Endothelial cell of umbilical vein (primary cell): ENCODE data around the gene CACNG4. TPM values are rescaled to one million over a fixed set of nuclear protein-coding genes. Genes with fewer than 3 reads are reported as not detected.

Experiments
- BruUV-seq: library from RNA; stranded (reverse); fragments of 400-500 nt; replicated peaks from 2 replicates; lab custom pipeline; 2021; lab: Mats Ljungman, UMichigan
- CTCF ChIA-PET: fragments of 300-600, 350-600 bp; sonication (Branson Sonifier 250); formaldehyde crosslinking; loops from one replicate; lab custom pipeline; 2021; ENCODE audit warnings: antibody characterized with exemption, inconsistent platforms; lab: Charles Lee
- POLR2A ChIA-PET: fragments of 300-600, 350-600 bp; sonication (Branson Sonifier 250); formaldehyde crosslinking; loops from one replicate; lab custom pipeline; 2021; ENCODE audit warnings: antibody characterized with exemption, inconsistent platforms; lab: Charles Lee
- DNase-seq: peaks from one replicate; pipeline ENCODE4 v3.0.0-alpha.2; 2011; ENCODE audit warnings: low read depth, low spot score
- FAIRE-seq: peaks from 2 replicates; lab custom pipeline; 2011; peaks lifted over from hg19 to GRCh38; lab: Jason Lieb, UNC
- H2AFZ ChIP-seq: 2 replicates; pipeline ENCODE4 v1.6.0; 2012; ENCODE audit warnings: low read depth, low read length, control low read depth, inconsistent platforms
- H3K27ac ChIP-seq: 2 replicates; pipeline ENCODE4 v1.5.1; 2011; ENCODE audit warnings: low read depth, mild to moderate bottlenecking, control low read depth, low read length, moderate library complexity; ENCODE audit not compliant: insufficient read depth
- H3K27me3 ChIP-seq, 2 experiments: 2 replicates each; pipeline versions ENCODE4 v1.6.0 to v1.6.1; 2011; ENCODE audit warnings: low read length in 2 of 2, mixed read lengths in 1 of 2; ENCODE audit not compliant: control insufficient read depth in 2 of 2, insufficient read depth in 2 of 2
- H3K36me3 ChIP-seq, 2 experiments: 2 replicates in 1 of 2; 3 replicates in 1 of 2; pipeline ENCODE4 v1.5.1; 2011; ENCODE audit warnings: low read length in 2 of 2, mild to moderate bottlenecking in 1 of 2, moderate library complexity in 1 of 2; ENCODE audit not compliant: control insufficient read depth in 2 of 2, insufficient read depth in 2 of 2; ENCODE audit errors: extremely low read depth in 1 of 2
- H3K4me1 ChIP-seq: 3 replicates; pipeline ENCODE4 v1.5.1; 2011; ENCODE audit warnings: mild to moderate bottlenecking, low read length; ENCODE audit not compliant: control insufficient read depth, insufficient read depth; ENCODE audit errors: extremely low read depth
- H3K4me2 ChIP-seq: 2 replicates; pipeline ENCODE4 v1.6.1; 2011; ENCODE audit warnings: low read length, control low read depth, mixed read lengths; ENCODE audit not compliant: insufficient read depth
- H3K4me3 ChIP-seq, 3 experiments: fragments of 200-600 bp in 1 of 3; sonication (generic), shearing (Covaris generic) in 1 of 3; replicated peaks in 1 of 3; 2 replicates each; pipeline ENCODE4 v1.5.1; 2011 to 2016; ENCODE audit warnings: control low read depth in 3 of 3, low read length in 3 of 3, mild to moderate bottlenecking in 2 of 3, inconsistent platforms in 1 of 3, low read depth in 1 of 3, moderate library complexity in 1 of 3; ENCODE audit not compliant: insufficient read depth in 1 of 3
- H3K79me2 ChIP-seq: 2 replicates; pipeline ENCODE4 v1.6.0; 2012; ENCODE audit warnings: low read length, inconsistent platforms; ENCODE audit not compliant: control insufficient read depth, insufficient read depth
- H3K9ac ChIP-seq: replicated peaks from 2 replicates; pipeline ENCODE3; 2011; ENCODE audit warnings: low read length, control low read depth; ENCODE audit not compliant: insufficient read depth; ENCODE audit errors: extremely low read depth
- H3K9me1 ChIP-seq: replicated peaks from 3 replicates; pipeline ENCODE4 v1.6.0; 2011; ENCODE audit warnings: mild to moderate bottlenecking, low read length; ENCODE audit not compliant: control insufficient read depth, insufficient read depth; ENCODE audit errors: extremely low read depth
- H3K9me3 ChIP-seq: replicated peaks from 2 replicates; pipeline ENCODE4 v1.5.1; 2012; ENCODE audit warnings: low read length, inconsistent platforms; ENCODE audit not compliant: control insufficient read depth, insufficient read depth
- H4K20me1 ChIP-seq: replicated peaks from 2 replicates; pipeline ENCODE3; 2011; ENCODE audit warnings: mild to moderate bottlenecking, low read length; ENCODE audit not compliant: control insufficient read depth, insufficient read depth; ENCODE audit errors: extremely low read depth
- CTCF ChIP-seq, 2 donors: IDR thresholded peaks; 1 replicate in 1 of 2; 2 replicates in 1 of 2; pipeline ENCODE4 v1.5.1; 2011; ENCODE audit warnings: low read length in 2 of 2, mild to moderate bottlenecking in 2 of 2, moderate library complexity in 2 of 2, control low read depth in 1 of 2, inconsistent platforms in 1 of 2, low read depth in 1 of 2; ENCODE audit not compliant: insufficient read depth in 1 of 2; ENCODE audit errors: extremely low read depth in 1 of 2
- EZH2 ChIP-seq: IDR thresholded peaks from 2 replicates; pipeline ENCODE4 v1.6.1; 2012; ENCODE audit warnings: borderline replicate concordance, low read depth, mild to moderate bottlenecking, moderate library complexity, low read length, inconsistent platforms; ENCODE audit not compliant: severe bottlenecking
- FOS ChIP-seq: IDR thresholded peaks from 2 replicates; pipeline ENCODE4 v1.6.1; 2011; ENCODE audit warnings: mild to moderate bottlenecking, low read length, moderate library complexity, borderline replicate concordance; ENCODE audit not compliant: insufficient read depth
- GATA2 ChIP-seq: IDR thresholded peaks from 2 replicates; pipeline ENCODE4 v1.7.0; 2011; ENCODE audit warnings: low read depth, mild to moderate bottlenecking, moderate library complexity, mixed read lengths, low read length; ENCODE audit not compliant: insufficient read length, insufficient read depth
- JUN ChIP-seq: IDR thresholded peaks from 2 replicates; pipeline ENCODE4 v1.6.1; 2011; ENCODE audit warnings: borderline replicate concordance, low read depth; ENCODE audit not compliant: insufficient read length, insufficient read depth
- MYC ChIP-seq: IDR thresholded peaks from one replicate; pipeline ENCODE4 v1.6.1; 2011; ENCODE audit warnings: mild to moderate bottlenecking, low read depth, low read length
- POLR2A ChIP-seq: IDR thresholded peaks from 2 replicates; pipeline ENCODE4 v1.6.1; 2012; ENCODE audit warnings: low read depth, mild to moderate bottlenecking, control low read depth, low read length
- POLR2AphosphoS5 ChIP-seq: IDR thresholded peaks from 2 replicates; pipeline ENCODE4 v1.6.1; 2012; ENCODE audit warnings: low read depth, mild to moderate bottlenecking, control low read depth, low read length, moderate library complexity; ENCODE audit not compliant: insufficient read depth
- dilution Hi-C: fragments of 300-500 bp; cut with MboI; formaldehyde crosslinking; loops from one replicate; pipeline ENCODE4 v1.15.0; 2019; ENCODE audit warnings: low sequenced_read_pairs; ENCODE audit not compliant: extremely low pct_ligation_motif_present
- intact Hi-C: fragments of 100-400 bp; cut with micrococcal nuclease; formaldehyde crosslinking; loops from one replicate; pipeline ENCODE4 v1.10.0; 2022
- polyA plus RNA-seq, 4 experiments: library from polyadenylated mRNA; depleted of rRNA in 3 of 4; stranded (reverse) in 3 of 4; unstranded in 1 of 4; fragments of >200 nt; gene quantifications; 2 replicates each; pipeline versions ENCODE4 v1.2.1 to v1.2.3, GENCODE V29; 2011 to 2012; ENCODE audit warnings: missing spikeins in 1 of 4
- total RNA-seq: library from RNA; stranded (reverse); gene quantifications from 2 replicates; pipeline ENCODE4 v1.2.3, GENCODE V29; 2021
- TF ChIP-seq, protein P1 (sequence below): IDR thresholded peaks from 2 replicates; pipeline ENCODE4 v1.6.1; 2011; ENCODE audit not compliant: insufficient read depth, insufficient read length

CACNG4 gene
- total and polyA plus RNA-seq, 2 donors (not counting 3 experiments of a cell fraction or from before 2014, with no cell fraction given) = not detected

GRCh38 chr17:67032985-67033384 lies 68.5 kb downstream of the CACNG4 start:
- H3K36me3 ChIP-seq = no peaks in the 10 kb centered on the region
- H3K9ac ChIP-seq = no peak overlapping the region
- H3K27me3 ChIP-seq = no peaks in the 10 kb centered on the region
- no peak overlapping the region for H2AFZ ChIP-seq
- DNase-seq (no peak), FAIRE-seq (no peak)
- no peaks in the 10 kb centered on the region for H3K4me1 ChIP-seq
- H4K20me1 ChIP-seq = no peaks in the 10 kb centered on the region
- no peaks in the 10 kb centered on the region for H3K79me2 ChIP-seq
- H3K4me2 ChIP-seq = no peak overlapping the region
- no peaks in the 10 kb centered on the region for H3K9me3 ChIP-seq
- no peak overlapping the region for H3K27ac ChIP-seq
- CTCF ChIA-PET = interaction anchor here (1.5 kb wide), 1 partner anchor 12 kb away, joined by 4 read pairs; no protein-coding TSS in a partner anchor
- no TSS peak for BruUV-seq
- TF ChIP-seq GATA2 (no peak), EZH2 (no peak), FOS (no peak), JUN (no peak), POLR2AphosphoS5 (no peak), MYC (no peak), POLR2A (no peak), CTCF (IDR thresholded peaks at IDR 0.05; ENCODE audit: extremely low read depth in 1 of 2, insufficient read depth in 1 of 2, low read depth in 1 of 2, low read length in 2 of 2) (no peak)
- TF ChIP-seq, protein P1, sequence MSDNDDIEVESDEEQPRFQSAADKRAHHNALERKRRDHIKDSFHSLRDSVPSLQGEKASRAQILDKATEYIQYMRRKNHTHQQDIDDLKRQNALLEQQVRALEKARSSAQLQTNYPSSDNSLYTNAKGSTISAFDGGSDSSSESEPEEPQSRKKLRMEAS = no peak
- no peak overlapping the region for H3K4me3 ChIP-seq
- no peaks in the 10 kb centered on the region for H3K9me1 ChIP-seq
- dilution Hi-C loops = no loop called here
- POLR2A ChIA-PET = no interaction called here
- intact Hi-C loops = no loop called here
